K562 (cell line): Measurements from ENCODE around the gene TCIRG1. TPM values are rescaled to one million over a fixed set of nuclear protein-coding genes. Genes with fewer than 3 reads are reported as not detected.

ENCODE experiments used
- ATAC-seq: fragments of 200-7000 bp; cut with Tn5 transposase; 3 replicates; pipeline ENCODE4 v1.9.1; 2020; ENCODE audit warnings: moderate library complexity
- BruUV-seq: library from RNA; stranded (reverse); fragments of 400-500 nt; replicated peaks from 2 replicates; lab custom pipeline; 2021; lab: Mats Ljungman, UMichigan
- CTCF ChIA-PET: fragments of 300-600 bp; formaldehyde crosslinking; extraction: SDS; loops from one replicate; lab custom pipeline; 2021; ENCODE audit warnings: low intra/inter-chr PET ratio; lab: Yijun Ruan, JAX
- POLR2A ChIA-PET: fragments of 300-600, 350-650 bp; sonication (Branson Sonifier 250); formaldehyde crosslinking; extraction: SDS; loops from one replicate; lab custom pipeline; 2021; ENCODE audit warnings: antibody characterized with exemption, inconsistent platforms; lab: Yijun Ruan, JAX
- DNase-seq, 4 experiments: peaks; one replicate each; pipeline versions ENCODE4 v3.0.0 to v3.0.0-alpha.2; 2011 to 2018; ENCODE audit warnings: low spot score in 3 of 4, mixed read lengths in 3 of 4; ENCODE audit errors: extremely low read depth in 1 of 4
- FAIRE-seq: peaks from 2 replicates; lab custom pipeline; 2011; peaks lifted over from hg19 to GRCh38; lab: Jason Lieb, UNC
- H2AFZ ChIP-seq: 2 replicates; pipeline ENCODE4 v1.6.0; 2011; ENCODE audit warnings: low read depth, low read length, control low read depth, inconsistent platforms
- H3K27ac ChIP-seq: fragments of 200-600 bp; 3 replicates; pipeline ENCODE4 v1.8.0; 2011; ENCODE audit warnings: low read depth, mild to moderate bottlenecking, control low read depth, inconsistent platforms, low read length, moderate library complexity, mixed read lengths; ENCODE audit errors: extremely low read depth
- H3K27me3 ChIP-seq, 2 experiments: fragments of 300-600 bp in 1 of 2; 2 replicates in 1 of 2; 3 replicates in 1 of 2; pipeline versions ENCODE4 v1.6.0 to v1.8.0; 2011; ENCODE audit warnings: inconsistent platforms in 2 of 2, low read length in 2 of 2, mild to moderate bottlenecking in 1 of 2, mixed read lengths in 1 of 2, moderate library complexity in 1 of 2; ENCODE audit not compliant: control insufficient read depth in 2 of 2, insufficient read depth in 2 of 2
- H3K36me3 ChIP-seq: fragments of 300-600 bp; 3 replicates; pipeline ENCODE4 v1.8.0; 2011; ENCODE audit warnings: mild to moderate bottlenecking, low read length, inconsistent platforms; ENCODE audit not compliant: control insufficient read depth, insufficient read depth
- H3K4me1 ChIP-seq, 2 experiments: fragments of 200-600 bp in 1 of 2; replicated peaks in 1 of 2; 2 replicates in 1 of 2; 3 replicates in 1 of 2; pipeline versions ENCODE4 v1.5.1 to v1.8.0; 2011; ENCODE audit warnings: inconsistent platforms in 2 of 2, low read length in 2 of 2, mild to moderate bottlenecking in 1 of 2, mixed read lengths in 1 of 2, moderate library complexity in 1 of 2; ENCODE audit not compliant: control insufficient read depth in 2 of 2, insufficient read depth in 2 of 2
- H3K4me2 ChIP-seq: 2 replicates; pipeline ENCODE4 v1.6.1; 2011; ENCODE audit warnings: low read length, control low read depth, inconsistent platforms, mixed read lengths; ENCODE audit not compliant: insufficient read depth
- H3K4me3 ChIP-seq: fragments of 200-600 bp; sonication (generic), shearing (Covaris generic); 2 replicates; pipeline ENCODE4 v1.5.1; 2016; ENCODE audit warnings: control low read depth, inconsistent platforms
- H3K79me2 ChIP-seq: fragments of 200-600 bp; 3 replicates; pipeline ENCODE4 v1.8.0; 2011; ENCODE audit warnings: low read length, inconsistent platforms; ENCODE audit not compliant: control insufficient read depth, insufficient read depth
- H3K9ac ChIP-seq, 2 experiments: 2 replicates each; pipeline versions ENCODE4 v1.6.0 to v1.6.1; 2011; ENCODE audit warnings: low read depth in 2 of 2, low read length in 2 of 2, control low read depth in 1 of 2, inconsistent platforms in 1 of 2, mild to moderate bottlenecking in 1 of 2, mixed read lengths in 1 of 2; ENCODE audit not compliant: insufficient read depth in 1 of 2
- H3K9me1 ChIP-seq: one replicate; pipeline ENCODE4 v1.6.0; 2011; ENCODE audit warnings: inconsistent platforms, mild to moderate bottlenecking, low read length, moderate library complexity; ENCODE audit not compliant: control insufficient read depth, insufficient read depth
- H3K9me3 ChIP-seq: replicated peaks from 2 replicates; pipeline ENCODE4 v1.5.1; 2011; ENCODE audit warnings: low read depth, low read length, inconsistent platforms; ENCODE audit not compliant: control insufficient read depth, insufficient read depth
- H4K20me1 ChIP-seq: replicated peaks from 2 replicates; pipeline ENCODE4 v1.6.1; 2011; ENCODE audit warnings: low read length, inconsistent platforms, mixed read lengths; ENCODE audit not compliant: control insufficient read depth, insufficient read depth
- BRD9 ChIP-seq: fragments of 450-650 bp; IDR thresholded peaks from 2 replicates; pipeline ENCODE4 v1.6.1; 2018; ENCODE audit warnings: low read depth; ENCODE audit not compliant: partially characterized antibody
- CREBBP ChIP-seq: IDR thresholded peaks from one replicate; pipeline ENCODE4 v1.6.1; 2012; ENCODE audit warnings: low read depth, mild to moderate bottlenecking, control low read depth, inconsistent platforms, low read length
- FOXK1 ChIP-seq: sonication (generic); formaldehyde crosslinking; IDR thresholded peaks from 2 replicates; pipeline ENCODE4 v1.8.0; 2022; ENCODE audit warnings: missing genetic modification reagents, mild to moderate bottlenecking, borderline replicate concordance
- HSF4 ChIP-seq: fragments of 250-450 bp; sonication (Bioruptor Pico); IDR thresholded peaks from 2 replicates; pipeline ENCODE4 v2.1.2; 2022; ENCODE audit warnings: mild to moderate bottlenecking, moderate library complexity, borderline replicate concordance
- KLF16 ChIP-seq: IDR thresholded peaks from 2 replicates; pipeline ENCODE4 v1.6.1; 2016; ENCODE audit warnings: antibody characterized with exemption
- LARP7 ChIP-seq: fragments of 450-650 bp; IDR thresholded peaks from 2 replicates; pipeline ENCODE4 v1.6.1; 2016
- MTF1 ChIP-seq: fragments of 250-450 bp; sonication (Bioruptor Pico); IDR thresholded peaks from 2 replicates; pipeline ENCODE4 v1.9.0; 2021; ENCODE audit warnings: moderate library complexity, mild to moderate bottlenecking, inconsistent platforms, borderline replicate concordance
- YY1 ChIP-seq, 3 experiments: IDR thresholded peaks; 2 replicates each; pipeline ENCODE4 v1.6.1; 2011; ENCODE audit warnings: low read length in 2 of 3, mild to moderate bottlenecking in 2 of 3, moderate library complexity in 2 of 3, borderline replicate concordance in 1 of 3, control low read depth in 1 of 3, low read depth in 1 of 3; ENCODE audit not compliant: insufficient read depth in 3 of 3, insufficient replicate concordance in 2 of 3, control insufficient read depth in 1 of 3, insufficient read length in 1 of 3; ENCODE audit errors: extremely low read depth in 1 of 3
- ZKSCAN8 ChIP-seq: fragments of 200-800 bp; sonication (Bioruptor generic); IDR thresholded peaks from 2 replicates; pipeline ENCODE4 v1.6.1; 2016; ENCODE audit warnings: missing genetic modification characterization, missing compliant biosample characterization
- ZNF121 ChIP-seq: sonication (generic); formaldehyde crosslinking; conservative IDR thresholded peaks from 2 replicates; pipeline ENCODE4 v1.8.0; 2022; ENCODE audit warnings: missing genetic modification reagents
- ZNF316 ChIP-seq: fragments of 450-650 bp; IDR thresholded peaks from 2 replicates; pipeline ENCODE4 v1.6.1; 2016
- ZNF408 ChIP-seq: fragments of 250-450 bp; sonication (Bioruptor Pico); IDR thresholded peaks from 2 replicates; pipeline ENCODE4 v1.4.0; 2020; ENCODE audit warnings: low read depth, mild to moderate bottlenecking, moderate library complexity
- ZNF780A ChIP-seq: fragments of 250-450 bp; sonication (Bioruptor Pico); IDR thresholded peaks from 2 replicates; pipeline ENCODE4 v1.5.0; 2021; ENCODE audit warnings: mild to moderate bottlenecking
- whole genome bisulfite sequencing: fragments of 100-300 bp; shearing (Covaris generic); methylation state at CpG from one replicate; pipeline ENCODE4 v1.1.6; 2016; ENCODE audit warnings: low coverage, mixed read lengths; ENCODE audit not compliant: insufficient coverage; ENCODE audit errors: missing lambda C conversion rate; 5-methylcytosine and 5-hydroxymethylcytosine counted together
- in situ Hi-C: fragments of 300-500 bp; cut with MboI; formaldehyde crosslinking; loops from 4 replicates; pipeline ENCODE4 v1.15.0; 2018; ENCODE audit warnings: inconsistent platforms, mixed read lengths
- intact Hi-C: fragments of 100-400 bp; cut with micrococcal nuclease; formaldehyde crosslinking; loops from 2 replicates; pipeline ENCODE4 v1.14.2; 2022
- polyA plus RNA-seq, 8 experiments: library from polyadenylated mRNA; depleted of rRNA in 4 of 8; stranded (reverse) in 5 of 8; unstranded in 3 of 8; fragments of >200 nt; fragmentation: Nextera tagmentation in 2 of 8; fragmentation: Illumina TruSeq in 1 of 8; extraction: Ambion mirVana in 2 of 8; extraction: Trizol in 1 of 8; gene quantifications; 2 replicates each; pipeline versions ENCODE4 v1.2.1 to v1.2.3, GENCODE V29; 2011 to 2014; ENCODE audit warnings: inconsistent platforms in 1 of 8, missing spikeins in 1 of 8
- total RNA-seq, 7 experiments: library from RNA; depleted of rRNA in 6 of 7; stranded (reverse); fragments of >200 nt in 6 of 7; fragmentation: Illumina TruSeq in 2 of 7; extraction: Trizol in 2 of 7; gene quantifications; 2 replicates each; pipeline versions ENCODE4 v1.2.1 to v1.2.3, GENCODE V29; 2011 to 2021; ENCODE audit warnings: low replicate concordance in 1 of 7
- TF ChIP-seq, protein P1 (sequence below): fragments of 250-450 bp; sonication (Bioruptor Pico); IDR thresholded peaks from 2 replicates; pipeline ENCODE4 v1.8.0; 2022; ENCODE audit warnings: moderate library complexity, mild to moderate bottlenecking, inconsistent platforms
- TF ChIP-seq, protein P2 (sequence below), 2 experiments: fragments of 450-650 bp in 1 of 2; IDR thresholded peaks; 2 replicates each; pipeline ENCODE4 v1.6.1; 2011 to 2017; ENCODE audit warnings: low read depth in 2 of 2, antibody characterized with exemption in 1 of 2, borderline replicate concordance in 1 of 2, low read length in 1 of 2, mild to moderate bottlenecking in 1 of 2, mixed read lengths in 1 of 2; ENCODE audit not compliant: control insufficient read depth in 1 of 2

Gene TCIRG1
- total and polyA plus RNA-seq, 9 of the 15 experiments (the other 6 are each of a cell fraction or from before 2014, with no cell fraction given), result 0.49 to 143 (median 24.4) TPM

DNA sequence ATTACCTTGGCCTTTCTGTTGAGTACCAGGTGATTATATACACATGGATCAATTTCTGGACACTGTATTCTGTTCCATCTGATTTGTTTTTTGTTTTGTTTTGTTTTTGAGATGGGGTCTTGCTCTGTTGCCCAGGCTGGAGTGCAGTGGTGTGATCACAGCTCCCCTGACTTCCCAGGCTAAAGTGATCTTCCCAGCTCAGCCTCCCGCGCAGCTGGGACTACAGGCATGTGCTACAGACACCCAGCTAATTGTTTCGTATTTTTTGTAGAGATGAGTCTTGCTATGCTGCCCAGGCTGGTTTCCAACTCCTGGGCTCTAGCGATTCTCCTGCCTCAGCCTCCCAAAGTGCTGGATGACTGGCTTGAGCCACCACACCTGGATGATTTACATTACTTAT lies 19.0 kb downstream of the TCIRG1 start:
- H3K36me3 ChIP-seq, result peaks cover 48% of the 10 kb centered on the region; the same call in 2 of the 3 replicates
- no peak overlapping the region for H2AFZ ChIP-seq
- no peaks in the 10 kb centered on the region for H3K27me3 ChIP-seq
- no TSS peak for BruUV-seq
- no peak overlapping the region for H3K27ac ChIP-seq
- no peak for DNase-seq
- no peak for FAIRE-seq
- intact Hi-C loops, result no loop called here
- H3K9me3 ChIP-seq, result no peaks in the 10 kb centered on the region
- ChIA-PET POLR2A (interaction anchor here (0.9 kb wide), 1 partner anchor 9 kb away, joined by 4 read pairs; no protein-coding TSS in a partner anchor), CTCF (no interaction called here)
- no peak overlapping the region for H3K4me2 ChIP-seq
- no peaks in the 10 kb centered on the region for H4K20me1 ChIP-seq
- no peak for ATAC-seq
- in situ Hi-C loops, result no loop called here
- H3K9ac ChIP-seq, result no peak overlapping the region
- no peaks in the 10 kb centered on the region for H3K79me2 ChIP-seq
- no peaks in the 10 kb centered on the region for H3K9me1 ChIP-seq
- WGBS, result 90% methylated on average over 4 of the region's 4 CpGs
- H3K4me3 ChIP-seq, result no peak overlapping the region
- H3K4me1 ChIP-seq, result peaks cover 0 to 8% of the 10 kb centered on the region in 2 experiments; a peak in 1 of 5 replicates
- TF ChIP-seq HSF4 (CRISPR knock-in tag), result no peak
- no peak for TF ChIP-seq ZNF316
- no peak for TF ChIP-seq CREBBP
- TF ChIP-seq ZNF121 (CRISPR knock-in tag), result peak; percentile 85
- no peak for TF ChIP-seq MTF1 (CRISPR knock-in tag)
- no peak for TF ChIP-seq YY1 (IDR thresholded peaks at IDR 0.05; ENCODE audit: borderline replicate concordance in 1 of 3, control insufficient read depth in 1 of 3, extremely low read depth in 1 of 3, insufficient read depth in 3 of 3, insufficient read length in 1 of 3, insufficient replicate concordance in 2 of 3, low read depth in 1 of 3, low read length in 2 of 3)
- TF ChIP-seq LARP7, result no peak
- TF ChIP-seq ZNF408 (CRISPR knock-in tag), result no peak
- TF ChIP-seq, protein P1, sequence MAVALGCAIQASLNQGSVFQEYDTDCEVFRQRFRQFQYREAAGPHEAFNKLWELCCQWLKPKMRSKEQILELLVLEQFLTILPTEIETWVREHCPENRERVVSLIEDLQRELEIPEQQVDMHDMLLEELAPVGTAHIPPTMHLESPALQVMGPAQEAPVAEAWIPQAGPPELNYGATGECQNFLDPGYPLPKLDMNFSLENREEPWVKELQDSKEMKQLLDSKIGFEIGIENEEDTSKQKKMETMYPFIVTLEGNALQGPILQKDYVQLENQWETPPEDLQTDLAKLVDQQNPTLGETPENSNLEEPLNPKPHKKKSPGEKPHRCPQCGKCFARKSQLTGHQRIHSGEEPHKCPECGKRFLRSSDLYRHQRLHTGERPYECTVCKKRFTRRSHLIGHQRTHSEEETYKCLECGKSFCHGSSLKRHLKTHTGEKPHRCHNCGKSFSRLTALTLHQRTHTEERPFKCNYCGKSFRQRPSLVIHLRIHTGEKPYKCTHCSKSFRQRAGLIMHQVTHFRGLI (CRISPR knock-in tag), result no peak
- no peak for TF ChIP-seq BRD9
- TF ChIP-seq FOXK1 (CRISPR knock-in tag), result no peak
- TF ChIP-seq KLF16, result no peak
- TF ChIP-seq ZNF780A (CRISPR knock-in tag), result no peak
- no peak for TF ChIP-seq ZKSCAN8 (CRISPR knock-in tag)
- TF ChIP-seq, protein P2, sequence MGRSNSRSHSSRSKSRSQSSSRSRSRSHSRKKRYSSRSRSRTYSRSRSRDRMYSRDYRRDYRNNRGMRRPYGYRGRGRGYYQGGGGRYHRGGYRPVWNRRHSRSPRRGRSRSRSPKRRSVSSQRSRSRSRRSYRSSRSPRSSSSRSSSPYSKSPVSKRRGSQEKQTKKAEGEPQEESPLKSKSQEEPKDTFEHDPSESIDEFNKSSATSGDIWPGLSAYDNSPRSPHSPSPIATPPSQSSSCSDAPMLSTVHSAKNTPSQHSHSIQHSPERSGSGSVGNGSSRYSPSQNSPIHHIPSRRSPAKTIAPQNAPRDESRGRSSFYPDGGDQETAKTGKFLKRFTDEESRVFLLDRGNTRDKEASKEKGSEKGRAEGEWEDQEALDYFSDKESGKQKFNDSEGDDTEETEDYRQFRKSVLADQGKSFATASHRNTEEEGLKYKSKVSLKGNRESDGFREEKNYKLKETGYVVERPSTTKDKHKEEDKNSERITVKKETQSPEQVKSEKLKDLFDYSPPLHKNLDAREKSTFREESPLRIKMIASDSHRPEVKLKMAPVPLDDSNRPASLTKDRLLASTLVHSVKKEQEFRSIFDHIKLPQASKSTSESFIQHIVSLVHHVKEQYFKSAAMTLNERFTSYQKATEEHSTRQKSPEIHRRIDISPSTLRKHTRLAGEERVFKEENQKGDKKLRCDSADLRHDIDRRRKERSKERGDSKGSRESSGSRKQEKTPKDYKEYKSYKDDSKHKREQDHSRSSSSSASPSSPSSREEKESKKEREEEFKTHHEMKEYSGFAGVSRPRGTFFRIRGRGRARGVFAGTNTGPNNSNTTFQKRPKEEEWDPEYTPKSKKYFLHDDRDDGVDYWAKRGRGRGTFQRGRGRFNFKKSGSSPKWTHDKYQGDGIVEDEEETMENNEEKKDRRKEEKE (IDR thresholded peaks at IDR 0.05; ENCODE audit: borderline replicate concordance in 1 of 2, control insufficient read depth in 1 of 2, low read depth in 2 of 2, low read length in 1 of 2), result no peak
